Measurements from ENCODE around the gene TPRX2. TPM values are rescaled to one million over a fixed set of nuclear protein-coding genes. Genes with fewer than 3 reads are reported as not detected.
"Not testable (repeated sequence)": the region's sequence is repeated elsewhere in the genome, so short reads cannot be mapped to it uniquely, and the experiment has no call there.

The TPRX2 gene
- total and polyA plus RNA-seq, 4 donors, result not detected

GRCh38 chr19:47879385-47879784 is 20.4 kb downstream of the TPRX2 start:
- H3K4me3 ChIP-seq (ENCODE audit: low read length in 2 of 2); H3K27me3 ChIP-seq (ENCODE audit: control insufficient read depth in 1 of 2, insufficient read depth in 2 of 2, low read length in 1 of 2); H3K27ac ChIP-seq (ENCODE audit: low read depth in 1 of 2, low read length in 2 of 2); ATAC-seq (ENCODE audit: low FRiP score); intact Hi-C loops (cut with DNase I); H3K36me3 ChIP-seq (ENCODE audit: control insufficient read depth in 1 of 2, insufficient read depth in 2 of 2, low read length in 1 of 2); DNase-seq; H3K4me1 ChIP-seq (ENCODE audit: control insufficient read depth in 1 of 2, insufficient read depth in 2 of 2, low read length in 2 of 2); H3K9me3 ChIP-seq (ENCODE audit: control insufficient read depth, low read length): not testable (repeated sequence)
- 43 to 63% methylated on average over 4 of the region's 4 CpGs for WGBS, 2 donors

DNA sequence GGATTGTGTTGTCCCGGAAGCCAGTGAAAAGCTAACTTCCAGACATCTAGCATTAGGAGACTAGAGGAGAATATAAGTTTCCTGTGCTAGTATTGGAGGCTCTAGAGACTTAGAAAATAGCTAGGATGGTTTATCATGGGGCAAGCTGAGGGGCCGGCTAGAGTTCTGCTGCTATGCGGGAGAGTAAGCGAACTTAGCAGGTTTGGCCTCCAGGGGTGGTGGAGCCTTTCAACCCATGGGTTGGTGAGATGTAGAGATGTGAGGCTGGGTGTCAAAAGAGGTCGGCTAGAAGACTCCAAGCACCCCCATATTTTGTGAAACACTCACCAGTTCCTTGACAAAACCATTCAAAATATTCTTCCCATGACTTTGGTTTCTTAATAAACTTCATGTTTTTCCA is 22.7 kb downstream of the TPRX2 start:
- 52 to 64% methylated on average over 5 of the region's 5 CpGs for WGBS, 2 donors
- H3K36me3 ChIP-seq (ENCODE audit: control insufficient read depth in 1 of 2, insufficient read depth in 2 of 2, low read length in 1 of 2), result no peaks in the 10 kb centered on the region
- H3K9me3 ChIP-seq (ENCODE audit: control insufficient read depth, low read length), result no peaks in the 10 kb centered on the region
- H3K27me3 ChIP-seq (ENCODE audit: control insufficient read depth in 1 of 2, insufficient read depth in 2 of 2, low read length in 1 of 2), result no peaks in the 10 kb centered on the region
- no peak for DNase-seq
- H3K4me3 ChIP-seq (ENCODE audit: low read length in 2 of 2), result no peak overlapping the region
- ATAC-seq (ENCODE audit: low FRiP score), result no peak
- H3K4me1 ChIP-seq (ENCODE audit: control insufficient read depth in 1 of 2, insufficient read depth in 2 of 2, low read length in 2 of 2), result no peaks in the 10 kb centered on the region
- intact Hi-C loops (cut with DNase I), result no loop called here
- no peak overlapping the region for H3K27ac ChIP-seq (ENCODE audit: low read depth in 1 of 2, low read length in 2 of 2)

DNA sequence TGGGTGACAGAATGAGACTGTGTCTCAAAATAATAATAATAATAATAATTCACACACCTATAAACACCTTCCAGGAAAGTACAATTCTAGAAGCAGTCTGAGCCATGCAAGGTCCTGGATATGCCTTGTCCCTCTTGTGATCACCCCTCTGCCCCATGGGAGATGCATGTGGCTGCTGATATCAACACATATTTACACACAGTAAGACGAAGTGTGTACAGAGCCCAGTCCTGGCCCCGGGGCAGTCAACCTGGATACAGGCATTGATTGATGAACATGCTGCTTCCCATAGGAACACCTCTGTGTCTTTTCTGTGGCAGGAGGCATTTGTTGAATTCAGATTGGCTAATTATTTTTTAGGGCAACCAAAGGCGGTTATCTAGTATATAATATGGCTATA is 23.9 kb downstream of the TPRX2 start:
- 69 to 70% methylated on average over 3 of the region's 3 CpGs for WGBS, 2 donors
- H3K9me3 ChIP-seq (ENCODE audit: control insufficient read depth, low read length), result no peaks in the 10 kb centered on the region
- intact Hi-C loops (cut with DNase I), result no loop called here
- ATAC-seq (ENCODE audit: low FRiP score), result no peak
- H3K4me3 ChIP-seq (ENCODE audit: low read length in 2 of 2), result no peak overlapping the region
- H3K27ac ChIP-seq (ENCODE audit: low read depth in 1 of 2, low read length in 2 of 2), result no peak overlapping the region
- DNase-seq, result no peak
- no peaks in the 10 kb centered on the region for H3K36me3 ChIP-seq (ENCODE audit: control insufficient read depth in 1 of 2, insufficient read depth in 2 of 2, low read length in 1 of 2)
- no peaks in the 10 kb centered on the region for H3K4me1 ChIP-seq (ENCODE audit: control insufficient read depth in 1 of 2, insufficient read depth in 2 of 2, low read length in 2 of 2)
- no peaks in the 10 kb centered on the region for H3K27me3 ChIP-seq (ENCODE audit: control insufficient read depth in 1 of 2, insufficient read depth in 2 of 2, low read length in 1 of 2)

GRCh38 chr19:47885067-47885463 is 26.0 kb downstream of the TPRX2 start:
- intact Hi-C loops (cut with DNase I), result no loop called here
- WGBS, 2 donors, result 69 to 78% methylated on average over 5 of the region's 5 CpGs

DNA sequence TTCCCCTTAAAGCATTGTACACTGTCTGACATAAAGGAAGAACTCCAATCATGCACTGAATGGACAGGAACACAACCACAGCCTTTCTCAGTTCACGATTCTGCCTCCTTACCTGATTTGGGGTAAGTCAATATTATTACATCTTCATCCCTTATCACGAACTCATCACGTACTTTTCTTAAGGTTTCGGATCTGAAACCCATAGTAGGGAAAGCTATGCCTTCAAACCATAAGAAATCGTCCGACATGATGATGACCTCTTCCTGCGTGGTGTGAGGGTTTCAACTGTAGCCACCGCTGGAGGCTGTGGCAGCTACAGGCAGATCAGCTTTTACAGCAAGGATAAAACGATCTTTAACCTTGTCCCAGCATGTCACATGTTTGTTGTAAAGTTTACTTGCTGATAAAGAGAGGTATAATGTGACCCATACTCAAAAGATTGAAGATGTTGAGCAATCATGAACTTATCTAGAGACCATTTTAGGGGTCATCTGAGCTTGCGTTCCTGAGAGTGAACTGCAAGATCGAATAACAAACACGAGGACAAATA is 27.1 kb downstream of the TPRX2 start, which contains the start of gene SULT2A1:
TSS of gene SULT2A1 (minus strand) at position 306 of the 550 bp plus-strand sequence. CDS start at position 248, 58 bp downstream.
- Histone ChIP-seq H3K9me3 (ENCODE audit: control insufficient read depth, low read length) (no peaks in the 10 kb centered on the region), H3K4me1 (ENCODE audit: control insufficient read depth in 1 of 2, insufficient read depth in 2 of 2, low read length in 2 of 2) (no peaks in the 10 kb centered on the region), H3K4me3 (ENCODE audit: low read length in 2 of 2) (no peak within 1 kb of the TSS), H3K27me3 (ENCODE audit: control insufficient read depth in 1 of 2, insufficient read depth in 2 of 2, low read length in 1 of 2) (no peaks in the 10 kb centered on the region), H3K27ac (ENCODE audit: low read depth in 1 of 2, low read length in 2 of 2) (no peak within 1 kb of the TSS), H3K36me3 (ENCODE audit: control insufficient read depth in 1 of 2, insufficient read depth in 2 of 2, low read length in 1 of 2) (no peaks in the 10 kb centered on the region)
- WGBS, 2 donors, result 64 to 66% methylated on average over 12 of the region's 12 CpGs
- ATAC-seq (ENCODE audit: low FRiP score) (no peak), DNase-seq (no peak)
- intact Hi-C loops (cut with DNase I), result no loop called here

More at GRCh38 chr19:47885067-47885463, 26.0 kb downstream of the TPRX2 start:
- H3K36me3 ChIP-seq (ENCODE audit: control insufficient read depth in 1 of 2, insufficient read depth in 2 of 2, low read length in 1 of 2), result no peaks in the 10 kb centered on the region
- H3K4me3 ChIP-seq (ENCODE audit: low read length in 2 of 2), result no peak overlapping the region
- no peaks in the 10 kb centered on the region for H3K27me3 ChIP-seq (ENCODE audit: control insufficient read depth in 1 of 2, insufficient read depth in 2 of 2, low read length in 1 of 2)
- ATAC-seq (ENCODE audit: low FRiP score), result no peak
- DNase-seq, result no peak
- H3K4me1 ChIP-seq (ENCODE audit: control insufficient read depth in 1 of 2, insufficient read depth in 2 of 2, low read length in 2 of 2), result no peaks in the 10 kb centered on the region
- H3K27ac ChIP-seq (ENCODE audit: low read depth in 1 of 2, low read length in 2 of 2), result no peak overlapping the region
- H3K9me3 ChIP-seq (ENCODE audit: control insufficient read depth, low read length), result no peaks in the 10 kb centered on the region

GRCh38 chr19:47890865-47891621 is 32.0 kb downstream of the TPRX2 start:
- WGBS, 2 donors, result 81% methylated on average over 6 to 7 of the region's 7 CpGs
- no peak overlapping the region for H3K4me3 ChIP-seq (ENCODE audit: low read length in 2 of 2)
- peaks cover 3% of the 10 kb centered on the region for H3K9me3 ChIP-seq (ENCODE audit: control insufficient read depth, low read length)
- H3K4me1 ChIP-seq (ENCODE audit: control insufficient read depth in 1 of 2, insufficient read depth in 2 of 2, low read length in 2 of 2), result no peaks in the 10 kb centered on the region
- intact Hi-C loops (cut with DNase I), result no loop called here
- H3K27me3 ChIP-seq (ENCODE audit: control insufficient read depth in 1 of 2, insufficient read depth in 2 of 2, low read length in 1 of 2), result no peaks in the 10 kb centered on the region
- ATAC-seq (ENCODE audit: low FRiP score) (no peak), DNase-seq (no peak)
- H3K36me3 ChIP-seq (ENCODE audit: control insufficient read depth in 1 of 2, insufficient read depth in 2 of 2, low read length in 1 of 2), result no peaks in the 10 kb centered on the region
- no peak overlapping the region for H3K27ac ChIP-seq (ENCODE audit: low read depth in 1 of 2, low read length in 2 of 2)

DNA sequence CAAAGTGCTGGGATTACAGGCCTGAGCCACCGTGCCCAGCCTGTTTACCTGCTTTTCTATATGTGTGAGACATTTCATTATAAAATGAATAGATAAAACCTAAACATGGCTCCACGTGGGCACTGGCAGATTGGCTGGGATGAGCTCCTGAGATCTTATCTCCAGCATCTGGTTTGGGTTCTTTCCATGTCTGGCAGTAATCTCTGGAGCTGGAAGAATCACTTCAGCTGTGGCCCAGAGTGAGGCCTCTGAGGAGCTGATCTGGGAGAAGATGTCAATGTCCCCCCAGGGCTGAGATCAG is 32.5 kb downstream of the TPRX2 start:
- DNase-seq, result no peak
- Histone ChIP-seq H3K4me3 (ENCODE audit: low read length in 2 of 2) (no peak overlapping the region), H3K27ac (ENCODE audit: low read depth in 1 of 2, low read length in 2 of 2) (no peak overlapping the region), H3K27me3 (ENCODE audit: control insufficient read depth in 1 of 2, insufficient read depth in 2 of 2, low read length in 1 of 2) (no peaks in the 10 kb centered on the region), H3K36me3 (ENCODE audit: control insufficient read depth in 1 of 2, insufficient read depth in 2 of 2, low read length in 1 of 2) (no peaks in the 10 kb centered on the region), H3K4me1 (ENCODE audit: control insufficient read depth in 1 of 2, insufficient read depth in 2 of 2, low read length in 2 of 2) (no peaks in the 10 kb centered on the region), H3K9me3 (ENCODE audit: control insufficient read depth, low read length) (peaks cover 4% of the 10 kb centered on the region)
- ATAC-seq (ENCODE audit: low FRiP score), result no peak
- intact Hi-C loops (cut with DNase I), result no loop called here
- WGBS, 2 donors, result 52 to 58% methylated on average over 2 of the region's 2 CpGs

DNA sequence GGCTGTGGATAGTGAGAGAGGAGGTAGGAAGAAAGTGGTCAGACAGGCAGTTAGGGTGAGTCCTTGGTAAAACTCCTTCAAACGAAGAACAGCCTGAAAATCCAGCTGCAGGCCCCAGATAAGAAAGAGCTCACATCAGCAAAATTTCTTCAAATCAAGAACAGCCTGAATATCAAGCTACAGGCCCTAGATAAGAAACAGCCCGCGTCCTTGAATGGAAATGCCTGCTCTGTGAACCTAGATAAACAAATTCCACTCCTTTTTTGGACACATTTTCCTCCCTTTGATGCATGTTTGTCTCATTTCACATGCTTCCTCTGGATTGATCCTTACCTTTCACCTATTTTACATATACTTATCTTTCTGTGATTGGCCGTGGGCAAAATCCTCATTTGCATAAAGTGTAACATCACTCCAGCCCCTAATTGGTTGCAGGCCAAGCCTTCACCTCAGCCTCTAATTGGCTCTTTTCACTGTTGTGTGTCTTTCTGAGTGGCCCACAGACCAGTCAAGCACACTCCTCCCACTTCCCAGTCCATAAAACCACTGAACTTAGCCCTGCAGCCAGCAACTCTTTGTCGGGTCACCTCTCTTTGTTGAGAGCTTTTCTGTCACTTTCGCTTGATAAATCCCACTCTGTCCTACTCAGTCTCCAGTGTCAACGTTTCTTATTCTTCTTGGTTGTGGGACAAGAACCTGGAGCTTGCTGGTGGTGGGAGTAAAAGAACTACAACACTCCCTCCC is 33.1 kb downstream of the TPRX2 start:
- WGBS, 2 donors, result 42 to 45% methylated on average over 7 of the region's 7 CpGs
- intact Hi-C loops (cut with DNase I), result no loop called here
- ATAC-seq (ENCODE audit: low FRiP score) (no peak), DNase-seq (no peak)
- no peaks in the 10 kb centered on the region for H3K4me1 ChIP-seq (ENCODE audit: control insufficient read depth in 1 of 2, insufficient read depth in 2 of 2, low read length in 2 of 2)
- H3K27me3 ChIP-seq (ENCODE audit: control insufficient read depth in 1 of 2, insufficient read depth in 2 of 2, low read length in 1 of 2), result no peaks in the 10 kb centered on the region
- H3K9me3 ChIP-seq (ENCODE audit: control insufficient read depth, low read length), result peaks cover 6% of the 10 kb centered on the region
- H3K36me3 ChIP-seq (ENCODE audit: control insufficient read depth in 1 of 2, insufficient read depth in 2 of 2, low read length in 1 of 2), result no peaks in the 10 kb centered on the region
- H3K4me3 ChIP-seq (ENCODE audit: low read length in 2 of 2), result no peak overlapping the region
- H3K27ac ChIP-seq (ENCODE audit: low read depth in 1 of 2, low read length in 2 of 2), result no peak overlapping the region
